Measurements from ENCODE around the gene NOC2L. TPM values are rescaled to one million over a fixed set of nuclear protein-coding genes. Genes with fewer than 3 reads are reported as not detected.

The NOC2L gene
- total RNA-seq, 1 donor from 2014 or later: 95.5 TPM

- intact Hi-C loops (cut with micrococcal nuclease): no loop called here
- H3K27me3 Mint-ChIP-seq: peaks cover 26% of the 10 kb centered on the region
- ChIA-PET POLR2A (interaction anchor here (0.6 to 1.7 kb wide), 2 partner anchors 268 to 301 kb away, joined by 3 read pairs; no protein-coding TSS in a partner anchor), CTCF (interaction anchor here (1.0 to 3.2 kb wide), 5 partner anchors 16 to 308 kb away, joined by 4 to 16 read pairs (median 5); partner anchors contain the start of genes ISG15 and PLEKHN1)
- TF ChIP-seq CTCF (IDR thresholded peaks at IDR 0.05): no peak
- H3K36me3 Mint-ChIP-seq (ENCODE audit: low read depth): no peaks in the 10 kb centered on the region
- ATAC-seq (ENCODE audit: low read depth): no peak
- H3K9me3 Mint-ChIP-seq: no peaks in the 10 kb centered on the region
- no peaks in the 10 kb centered on the region for H3K4me1 Mint-ChIP-seq
- DNase-seq: no peak
- no peak overlapping the region for H3K4me3 Mint-ChIP-seq
- H3K27ac Mint-ChIP-seq: no peak overlapping the region
Observed at GRCh38 chr1:982765-983436, 23.8 kb upstream of the NOC2L start.

- Mint-ChIP-seq H3K4me3 (no peak within 1 kb of the TSS), H3K9me3 (no peaks in the 10 kb centered on the region), H3K27me3 (peaks cover 22% of the 10 kb centered on the region), H3K36me3 (ENCODE audit: low read depth) (no peaks in the 10 kb centered on the region), H3K4me1 (no peaks in the 10 kb centered on the region), H3K27ac (no peak within 1 kb of the TSS)
- TF ChIP-seq CTCF (IDR thresholded peaks at IDR 0.05): no peak
- POLR2A ChIA-PET: no interaction called here
- CTCF ChIA-PET: interaction anchor here (2.4 to 3.2 kb wide), 2 partner anchors 19 to 309 kb away, joined by 8 to 16 read pairs; no protein-coding TSS in a partner anchor
- no peak for ATAC-seq (ENCODE audit: low read depth)
- no peak for DNase-seq
- intact Hi-C loops (cut with micrococcal nuclease): no loop called here
Observed at GRCh38 chr1:981955-982558, 23.0 kb upstream of the NOC2L start, which contains the start of gene PERM1. PERM1 (minus strand) TSS chr1:982093; CDS start chr1:981029, 1,064 bp downstream.

- no peaks in the 10 kb centered on the region for H3K36me3 Mint-ChIP-seq (ENCODE audit: low read depth)
- no peak overlapping the region for H3K4me3 Mint-ChIP-seq
- intact Hi-C loops (cut with micrococcal nuclease): no loop called here
- no peak for DNase-seq
- POLR2A ChIA-PET: no interaction called here
- CTCF ChIA-PET: interaction anchor here (2.4 to 3.2 kb wide), 2 partner anchors 20 to 310 kb away, joined by 8 to 16 read pairs; no protein-coding TSS in a partner anchor
- H3K9me3 Mint-ChIP-seq: no peaks in the 10 kb centered on the region
- H3K27ac Mint-ChIP-seq: no peak overlapping the region
- no peak for TF ChIP-seq CTCF (IDR thresholded peaks at IDR 0.05)
- no peak for ATAC-seq (ENCODE audit: low read depth)
- H3K27me3 Mint-ChIP-seq: peaks cover 22% of the 10 kb centered on the region
- H3K4me1 Mint-ChIP-seq: no peaks in the 10 kb centered on the region
Observed at GRCh38 chr1:981491-981954, 22.5 kb upstream of the NOC2L start.

- Mint-ChIP-seq H3K27ac (no peak overlapping the region), H3K27me3 (peaks cover 19% of the 10 kb centered on the region), H3K4me1 (peaks cover 1% of the 10 kb centered on the region), H3K9me3 (no peaks in the 10 kb centered on the region), H3K4me3 (no peak overlapping the region), H3K36me3 (ENCODE audit: low read depth) (no peaks in the 10 kb centered on the region)
- intact Hi-C loops (cut with micrococcal nuclease): no loop called here
- DNase-seq (no peak), ATAC-seq (ENCODE audit: low read depth) (no peak)
- ChIA-PET CTCF (interaction anchor here (2.4 to 3.2 kb wide), 2 partner anchors 21 to 310 kb away, joined by 8 to 16 read pairs; no protein-coding TSS in a partner anchor), POLR2A (interaction anchor here (0.6 kb wide), 1 partner anchor 158 kb away, joined by 3 read pairs; no protein-coding TSS in a partner anchor)
- no peak for TF ChIP-seq CTCF (IDR thresholded peaks at IDR 0.05)
Observed at GRCh38 chr1:980602-981395, 21.7 kb upstream of the NOC2L start.

Measured in activated B cell treated with CpG ODN at 0.5 μM for 24 hours (primary cell).